Right lobe of liver (tissue), 4 donors: ENCODE data around the gene BIK.

Experiments
- CTCF ChIP-seq, 4 donors: fragments of 200-600 bp in 3 of 4; fragments of 450-650 bp in 1 of 4; IDR thresholded peaks; one replicate each; pipeline versions ENCODE4 v1.5.1 to v1.8.0; 2016 to 2022; ENCODE audit warnings: antibody characterized with exemption in 4 of 4, mild to moderate bottlenecking in 2 of 4
- POLR2A ChIP-seq: fragments of 450-650 bp; IDR thresholded peaks from one replicate; pipeline ENCODE4 v1.6.1; 2017; ENCODE audit warnings: antibody characterized with exemption, mild to moderate bottlenecking
- donor health status: DM: no; HTN: no; CAD: no.
- donor health status: DM: no; HTN: no; CAD: no.
- donor health status: DM: no; HTN: yes; CAD: no.

- TF ChIP-seq CTCF (IDR thresholded peaks at IDR 0.05) (no peak), POLR2A (no peak)
Observed at GRCh38 chr22:43078522-43078921, 32.0 kb upstream of the BIK start.
